ENCODE results near the gene ETS2. TPM values are rescaled to one million over a fixed set of nuclear protein-coding genes. Genes with fewer than 3 reads are reported as not detected.

The ETS2 gene
- total and polyA plus RNA-seq, 2 of the 4 experiments (the other 2 are of a cell fraction), result 21.3 to 21.7 TPM

GRCh38 chr21:38774152-38774551 lies 31.6 kb upstream of the ETS2 start:
- Histone ChIP-seq H2AK9ac (replicated peaks; ENCODE audit: low read depth, low read length, poor library complexity) (peak overlapping the region; percentile 38), H4K8ac (ENCODE audit: low read depth in 2 of 2, low read length in 2 of 2) (peak overlapping the region; percentile 41 to 85; a peak in 3 of 4 replicates), H3K27ac (ENCODE audit: insufficient read depth, low read length) (peak overlapping the region; percentile 92), H2BK120ac (ENCODE audit: low read depth, low read length) (peak overlapping the region; percentile 79), H3K36me3 (ENCODE audit: control insufficient read depth, insufficient read depth, low read length) (no peaks in the 10 kb centered on the region), H3K56ac (ENCODE audit: extremely low read depth, insufficient read depth, low read length) (peak overlapping the region; percentile 45; the same call in 1 of the 2 replicates), H3K23ac (ENCODE audit: low read depth, low read length) (peak overlapping the region; percentile 57; the same call in 1 of the 2 replicates), H4K20me1 (ENCODE audit: insufficient read depth, low read length) (no peaks in the 10 kb centered on the region), H3K4me2 (ENCODE audit: low read depth, low read length) (0 out of 2 replicates have a peak overlapping the region, but pooled peaks have one; percentile 5), H2BK20ac (ENCODE audit: low read depth, low read length) (peak overlapping the region; percentile 93), H3K18ac (ENCODE audit: low read depth, low read length) (peak overlapping the region; percentile 73), H3K27me3 (ENCODE audit: control insufficient read depth, insufficient read depth, low read length) (no peaks in the 10 kb centered on the region), H2AFZ (replicated peaks; ENCODE audit: low read length, poor library complexity) (no peak overlapping the region), H3K9me1 (ENCODE audit: insufficient read depth, low read length) (peaks cover 27% of the 10 kb centered on the region), H3K79me1 (ENCODE audit: low read depth in 1 of 2, low read length in 2 of 2) (peaks cover 0 to 10% of the 10 kb centered on the region in 2 experiments; a peak in 1 of 4 replicates), H3K9ac (ENCODE audit: low read depth, low read length) (no peak overlapping the region), H2BK15ac (ENCODE audit: low read depth, low read length) (peak overlapping the region; percentile 80), H3K14ac (replicated peaks; ENCODE audit: low read depth, low read length) (peak overlapping the region; percentile 75), H2BK5ac (ENCODE audit: low read depth, low read length, poor library complexity, severe bottlenecking) (peak overlapping the region; percentile 87), H3K4ac (ENCODE audit: low read depth, low read length) (peak overlapping the region; percentile 82), H3K9me3 (ENCODE audit: control insufficient read depth, insufficient read depth, low read length) (peaks cover 5% of the 10 kb centered on the region), H4K5ac (ENCODE audit: low read depth, low read length) (peak overlapping the region; percentile 33), H4K91ac (ENCODE audit: insufficient read depth, low read depth, low read length) (peak overlapping the region; percentile 85), H3K4me1 (ENCODE audit: control insufficient read depth, insufficient read depth, low read length) (peaks cover 26% of the 10 kb centered on the region), H2AK5ac (ENCODE audit: low read depth, low read length) (peak overlapping the region; percentile 93), H3K4me3 (ENCODE audit: insufficient read depth, low read depth, low read length) (no peak overlapping the region)
- 72% methylated on average over 2 of the region's 5 CpGs; no CpG with 5 or more reads in 1 of the 2 experiments for WGBS, 2 experiments (ENCODE audit: extremely low coverage in 2 of 2, insufficient read length in 1 of 2)
- ChIA-PET POLR2A (ENCODE audit: unreplicated experiment) (no interaction called here), CTCF (interaction anchor here (1.3 kb wide), 1 partner anchor 9 kb away, joined by 4 read pairs; no protein-coding TSS in a partner anchor)
- intact Hi-C loops (cut with micrococcal nuclease), result no loop called here
- in situ Hi-C loops (cut with MboI; ENCODE audit: low sequenced_read_pairs), result no loop called here
- TF ChIP-seq MAFK (IDR thresholded peaks at IDR 0.05; ENCODE audit: low read depth, low read length), result no peak
- TF ChIP-seq MXI1 (IDR thresholded peaks at IDR 0.05; ENCODE audit: borderline replicate concordance, low read depth, low read length), result no peak
- TF ChIP-seq FOS (IDR thresholded peaks at IDR 0.05; ENCODE audit: low read depth, low read length), result no peak
- TF ChIP-seq RAD21 (IDR thresholded peaks at IDR 0.05; ENCODE audit: low read length), result no peak
- TF ChIP-seq MAZ (IDR thresholded peaks at IDR 0.05; ENCODE audit: borderline replicate concordance, low read depth, low read length), result no peak
- TF ChIP-seq RFX5 (IDR thresholded peaks at IDR 0.05; ENCODE audit: low read depth, low read length), result no peak
- TF ChIP-seq, protein P1, sequence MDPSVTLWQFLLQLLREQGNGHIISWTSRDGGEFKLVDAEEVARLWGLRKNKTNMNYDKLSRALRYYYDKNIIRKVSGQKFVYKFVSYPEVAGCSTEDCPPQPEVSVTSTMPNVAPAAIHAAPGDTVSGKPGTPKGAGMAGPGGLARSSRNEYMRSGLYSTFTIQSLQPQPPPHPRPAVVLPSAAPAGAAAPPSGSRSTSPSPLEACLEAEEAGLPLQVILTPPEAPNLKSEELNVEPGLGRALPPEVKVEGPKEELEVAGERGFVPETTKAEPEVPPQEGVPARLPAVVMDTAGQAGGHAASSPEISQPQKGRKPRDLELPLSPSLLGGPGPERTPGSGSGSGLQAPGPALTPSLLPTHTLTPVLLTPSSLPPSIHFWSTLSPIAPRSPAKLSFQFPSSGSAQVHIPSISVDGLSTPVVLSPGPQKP (IDR thresholded peaks at IDR 0.05; ENCODE audit: borderline replicate concordance, low read depth, low read length), result no peak
- dilution Hi-C loops (cut with HindIII; ENCODE audit: low sequenced_read_pairs, unreplicated experiment), result no loop called here
- no peak for ATAC-seq (ENCODE audit: low read depth)
- DNase-seq, result no peak
- no TSS peak for BruUV-seq (replicated peaks)

Measured in IMR-90 (cell line).